Measurements from ENCODE around the gene RASSF5. TPM values are rescaled to one million over a fixed set of nuclear protein-coding genes. Genes with fewer than 3 reads are reported as not detected.

Gene RASSF5
- total RNA-seq, 1 donor from 2014 or later = 7.8 TPM

GRCh38 chr1:206497363-206497762 lies 10.0 kb upstream of the RASSF5 start:
- no peak overlapping the region for H3K27ac ChIP-seq (replicated peaks)
- no peak overlapping the region for H3K4me3 ChIP-seq
- intact Hi-C loops (cut with micrococcal nuclease) = no loop called here
- TF ChIP-seq CTCF (IDR thresholded peaks at IDR 0.05; ENCODE audit: borderline replicate concordance) = no peak
- H3K36me3 ChIP-seq = no peaks in the 10 kb centered on the region
- DNase-seq = no peak
- no peaks in the 10 kb centered on the region for H3K27me3 ChIP-seq (ENCODE audit: low read depth)
- peaks cover 48% of the 10 kb centered on the region for H3K4me1 ChIP-seq
- no peaks in the 10 kb centered on the region for H3K9me3 ChIP-seq (replicated peaks)

- Histone ChIP-seq H3K4me3 (no peak overlapping the region), H3K36me3 (no peaks in the 10 kb centered on the region), H3K27ac (replicated peaks) (no peak overlapping the region), H3K4me1 (peaks cover 52% of the 10 kb centered on the region), H3K9me3 (replicated peaks) (no peaks in the 10 kb centered on the region), H3K27me3 (ENCODE audit: low read depth) (no peaks in the 10 kb centered on the region)
- no peak for TF ChIP-seq CTCF (IDR thresholded peaks at IDR 0.05; ENCODE audit: borderline replicate concordance)
- DNase-seq = no peak
- intact Hi-C loops (cut with micrococcal nuclease) = no loop called here
Measured at GRCh38 chr1:206497774-206498173, 9.6 kb upstream of the RASSF5 start.

- DNase-seq = no peak
- H3K36me3 ChIP-seq = no peaks in the 10 kb centered on the region
- H3K4me3 ChIP-seq = no peak overlapping the region
- no peak for TF ChIP-seq CTCF (IDR thresholded peaks at IDR 0.05; ENCODE audit: borderline replicate concordance)
- intact Hi-C loops (cut with micrococcal nuclease) = no loop called here
- H3K4me1 ChIP-seq = peaks cover 61% of the 10 kb centered on the region
- H3K27me3 ChIP-seq (ENCODE audit: low read depth) = no peaks in the 10 kb centered on the region
- no peaks in the 10 kb centered on the region for H3K9me3 ChIP-seq (replicated peaks)
- no peak overlapping the region for H3K27ac ChIP-seq (replicated peaks)
Measured at GRCh38 chr1:206498685-206499084, 8.6 kb upstream of the RASSF5 start.

GRCh38 chr1:206500046-206500445 lies 7.3 kb upstream of the RASSF5 start:
- no peak for TF ChIP-seq CTCF (IDR thresholded peaks at IDR 0.05; ENCODE audit: borderline replicate concordance)
- Histone ChIP-seq H3K27ac (replicated peaks) (no peak overlapping the region), H3K36me3 (no peaks in the 10 kb centered on the region), H3K27me3 (ENCODE audit: low read depth) (no peaks in the 10 kb centered on the region), H3K9me3 (replicated peaks) (no peaks in the 10 kb centered on the region), H3K4me3 (no peak overlapping the region), H3K4me1 (peaks cover 71% of the 10 kb centered on the region)
- no peak for DNase-seq
- intact Hi-C loops (cut with micrococcal nuclease) = no loop called here

GRCh38 chr1:206501881-206502280 lies 5.5 kb upstream of the RASSF5 start:
- no peaks in the 10 kb centered on the region for H3K36me3 ChIP-seq
- intact Hi-C loops (cut with micrococcal nuclease) = no loop called here
- TF ChIP-seq CTCF (IDR thresholded peaks at IDR 0.05; ENCODE audit: borderline replicate concordance) = no peak
- peaks cover 58% of the 10 kb centered on the region for H3K4me1 ChIP-seq
- H3K4me3 ChIP-seq = no peak overlapping the region
- no peaks in the 10 kb centered on the region for H3K27me3 ChIP-seq (ENCODE audit: low read depth)
- peak overlapping the region; percentile 38 for H3K27ac ChIP-seq (replicated peaks)
- no peaks in the 10 kb centered on the region for H3K9me3 ChIP-seq (replicated peaks)
- no peak for DNase-seq

- H3K4me1 ChIP-seq = peaks cover 58% of the 10 kb centered on the region
- no peak overlapping the region for H3K4me3 ChIP-seq
- H3K9me3 ChIP-seq (replicated peaks) = no peaks in the 10 kb centered on the region
- H3K27me3 ChIP-seq (ENCODE audit: low read depth) = peaks cover under 1% of the 10 kb centered on the region
- no peak for DNase-seq
- TF ChIP-seq CTCF (IDR thresholded peaks at IDR 0.05; ENCODE audit: borderline replicate concordance) = no peak
- intact Hi-C loops (cut with micrococcal nuclease) = no loop called here
- H3K36me3 ChIP-seq = no peaks in the 10 kb centered on the region
- no peak overlapping the region for H3K27ac ChIP-seq (replicated peaks)
Measured at GRCh38 chr1:206502403-206502802, 4.9 kb upstream of the RASSF5 start.

Data from left ventricle myocardium inferior (tissue), 1 donor.